ENCODE results near the gene ANKRD44.

Gene ANKRD44

GRCh38 chr2:197007716-197008628 is 302.6 kb downstream of the ANKRD44 start:
- DNase-seq (ENCODE audit: low read depth), result peak; percentile 72
- Histone ChIP-seq H3K9me3 (ENCODE audit: control insufficient read depth, low read length) (no peaks in the 10 kb centered on the region), H3K4me3 (ENCODE audit: low read length) (peak overlapping the region; percentile 7), H3K9ac (ENCODE audit: low read length) (peak overlapping the region; percentile 11), H3K27me3 (replicated peaks; ENCODE audit: control insufficient read depth, insufficient read depth, low read length) (no peaks in the 10 kb centered on the region), H3K4me1 (ENCODE audit: control insufficient read depth, insufficient read depth, low read length) (peaks cover 32% of the 10 kb centered on the region), H3K36me3 (ENCODE audit: control insufficient read depth, insufficient read depth, low read length, severe bottlenecking) (no peaks in the 10 kb centered on the region)

- Histone ChIP-seq H3K9me3 (ENCODE audit: control insufficient read depth, low read length) (no peaks in the 10 kb centered on the region), H3K4me1 (ENCODE audit: control insufficient read depth, insufficient read depth, low read length) (peaks cover 14% of the 10 kb centered on the region), H3K27me3 (replicated peaks; ENCODE audit: control insufficient read depth, insufficient read depth, low read length) (no peaks in the 10 kb centered on the region), H3K9ac (ENCODE audit: low read length) (no peak overlapping the region), H3K36me3 (ENCODE audit: control insufficient read depth, insufficient read depth, low read length, severe bottlenecking) (no peaks in the 10 kb centered on the region), H3K4me3 (ENCODE audit: low read length) (no peak overlapping the region)
- no peak for DNase-seq (ENCODE audit: low read depth)
These were observed 308.7 kb downstream of the ANKRD44 start for GRCh38 chr2:197001921-197002320.

- Histone ChIP-seq H3K4me1 (ENCODE audit: control insufficient read depth, insufficient read depth, low read length) (no peaks in the 10 kb centered on the region), H3K27me3 (replicated peaks; ENCODE audit: control insufficient read depth, insufficient read depth, low read length) (no peaks in the 10 kb centered on the region), H3K9me3 (ENCODE audit: control insufficient read depth, low read length) (no peaks in the 10 kb centered on the region), H3K4me3 (ENCODE audit: low read length) (no peak overlapping the region), H3K9ac (ENCODE audit: low read length) (no peak overlapping the region), H3K36me3 (ENCODE audit: control insufficient read depth, insufficient read depth, low read length, severe bottlenecking) (no peaks in the 10 kb centered on the region)
- DNase-seq (ENCODE audit: low read depth), result no peak
These were observed 314.7 kb downstream of the ANKRD44 start for GRCh38 chr2:196995757-196996314.

- Histone ChIP-seq H3K27me3 (replicated peaks; ENCODE audit: control insufficient read depth, insufficient read depth, low read length) (no peaks in the 10 kb centered on the region), H3K9ac (ENCODE audit: low read length) (no peak overlapping the region), H3K9me3 (ENCODE audit: control insufficient read depth, low read length) (no peaks in the 10 kb centered on the region), H3K4me3 (ENCODE audit: low read length) (no peak overlapping the region), H3K36me3 (ENCODE audit: control insufficient read depth, insufficient read depth, low read length, severe bottlenecking) (no peaks in the 10 kb centered on the region), H3K4me1 (ENCODE audit: control insufficient read depth, insufficient read depth, low read length) (peaks cover 1% of the 10 kb centered on the region)
- no peak for DNase-seq (ENCODE audit: low read depth)
These were observed 315.8 kb downstream of the ANKRD44 start for GRCh38 chr2:196994764-196995163.

- Histone ChIP-seq H3K27me3 (replicated peaks; ENCODE audit: control insufficient read depth, insufficient read depth, low read length) (no peaks in the 10 kb centered on the region), H3K36me3 (ENCODE audit: control insufficient read depth, insufficient read depth, low read length, severe bottlenecking) (no peaks in the 10 kb centered on the region), H3K4me3 (ENCODE audit: low read length) (no peak overlapping the region), H3K4me1 (ENCODE audit: control insufficient read depth, insufficient read depth, low read length) (peaks cover 11% of the 10 kb centered on the region), H3K9me3 (ENCODE audit: control insufficient read depth, low read length) (no peaks in the 10 kb centered on the region), H3K9ac (ENCODE audit: low read length) (no peak overlapping the region)
- no peak for DNase-seq (ENCODE audit: low read depth)
These were observed 317.0 kb downstream of the ANKRD44 start for GRCh38 chr2:196993617-196994016.

- no peak overlapping the region for H3K4me3 ChIP-seq (ENCODE audit: low read length)
- no peaks in the 10 kb centered on the region for H3K27me3 ChIP-seq (replicated peaks; ENCODE audit: control insufficient read depth, insufficient read depth, low read length)
- H3K9ac ChIP-seq (ENCODE audit: low read length), result no peak overlapping the region
- no peaks in the 10 kb centered on the region for H3K36me3 ChIP-seq (ENCODE audit: control insufficient read depth, insufficient read depth, low read length, severe bottlenecking)
- H3K9me3 ChIP-seq (ENCODE audit: control insufficient read depth, low read length), result no peaks in the 10 kb centered on the region
- DNase-seq (ENCODE audit: low read depth), result no peak
- peaks cover 20% of the 10 kb centered on the region for H3K4me1 ChIP-seq (ENCODE audit: control insufficient read depth, insufficient read depth, low read length)
These were observed 318.1 kb downstream of the ANKRD44 start for GRCh38 chr2:196992466-196992865.

GRCh38 chr2:196990788-196991461 is 319.7 kb downstream of the ANKRD44 start:
- H3K9me3 ChIP-seq (ENCODE audit: control insufficient read depth, low read length), result no peaks in the 10 kb centered on the region
- peaks cover 28% of the 10 kb centered on the region for H3K4me1 ChIP-seq (ENCODE audit: control insufficient read depth, insufficient read depth, low read length)
- H3K36me3 ChIP-seq (ENCODE audit: control insufficient read depth, insufficient read depth, low read length, severe bottlenecking), result no peaks in the 10 kb centered on the region

GRCh38 chr2:196990092-196990491 is 320.5 kb downstream of the ANKRD44 start:
- H3K36me3 ChIP-seq (ENCODE audit: control insufficient read depth, insufficient read depth, low read length, severe bottlenecking), result no peaks in the 10 kb centered on the region
- peaks cover 29% of the 10 kb centered on the region for H3K4me1 ChIP-seq (ENCODE audit: control insufficient read depth, insufficient read depth, low read length)
- DNase-seq (ENCODE audit: low read depth), result no peak
- H3K27me3 ChIP-seq (replicated peaks; ENCODE audit: control insufficient read depth, insufficient read depth, low read length), result no peaks in the 10 kb centered on the region
- no peaks in the 10 kb centered on the region for H3K9me3 ChIP-seq (ENCODE audit: control insufficient read depth, low read length)
- no peak overlapping the region for H3K9ac ChIP-seq (ENCODE audit: low read length)
- H3K4me3 ChIP-seq (ENCODE audit: low read length), result no peak overlapping the region

More at GRCh38 chr2:196990788-196991461, 319.7 kb downstream of the ANKRD44 start:
- DNase-seq (ENCODE audit: low read depth), result no peak
- Histone ChIP-seq H3K27me3 (replicated peaks; ENCODE audit: control insufficient read depth, insufficient read depth, low read length) (no peaks in the 10 kb centered on the region), H3K9ac (ENCODE audit: low read length) (no peak overlapping the region), H3K4me3 (ENCODE audit: low read length) (no peak overlapping the region)

GRCh38 chr2:196989496-196989895 is 321.1 kb downstream of the ANKRD44 start:
- H3K27me3 ChIP-seq (replicated peaks; ENCODE audit: control insufficient read depth, insufficient read depth, low read length), result no peaks in the 10 kb centered on the region
- H3K4me1 ChIP-seq (ENCODE audit: control insufficient read depth, insufficient read depth, low read length), result peaks cover 34% of the 10 kb centered on the region
- no peak overlapping the region for H3K9ac ChIP-seq (ENCODE audit: low read length)
- no peaks in the 10 kb centered on the region for H3K9me3 ChIP-seq (ENCODE audit: control insufficient read depth, low read length)
- H3K36me3 ChIP-seq (ENCODE audit: control insufficient read depth, insufficient read depth, low read length, severe bottlenecking), result no peaks in the 10 kb centered on the region
- H3K4me3 ChIP-seq (ENCODE audit: low read length), result no peak overlapping the region
- DNase-seq (ENCODE audit: low read depth), result no peak

- Histone ChIP-seq H3K4me1 (ENCODE audit: control insufficient read depth, insufficient read depth, low read length) (peaks cover 42% of the 10 kb centered on the region), H3K27me3 (replicated peaks; ENCODE audit: control insufficient read depth, insufficient read depth, low read length) (no peaks in the 10 kb centered on the region), H3K4me3 (ENCODE audit: low read length) (no peak overlapping the region), H3K9me3 (ENCODE audit: control insufficient read depth, low read length) (no peaks in the 10 kb centered on the region), H3K36me3 (ENCODE audit: control insufficient read depth, insufficient read depth, low read length, severe bottlenecking) (no peaks in the 10 kb centered on the region), H3K9ac (ENCODE audit: low read length) (peak overlapping the region; percentile 71)
- peak; percentile 18 for DNase-seq (ENCODE audit: low read depth)
These were observed 321.9 kb downstream of the ANKRD44 start for GRCh38 chr2:196988639-196989038.

- peak overlapping the region; percentile 71 for H3K4me3 ChIP-seq (ENCODE audit: low read length)
These were observed 322.8 kb downstream of the ANKRD44 start for GRCh38 chr2:196987649-196988364.

More at GRCh38 chr2:196987649-196988364, 322.8 kb downstream of the ANKRD44 start:
- Histone ChIP-seq H3K4me1 (ENCODE audit: control insufficient read depth, insufficient read depth, low read length) (peaks cover 47% of the 10 kb centered on the region), H3K36me3 (ENCODE audit: control insufficient read depth, insufficient read depth, low read length, severe bottlenecking) (no peaks in the 10 kb centered on the region), H3K27me3 (replicated peaks; ENCODE audit: control insufficient read depth, insufficient read depth, low read length) (no peaks in the 10 kb centered on the region), H3K9me3 (ENCODE audit: control insufficient read depth, low read length) (no peaks in the 10 kb centered on the region), H3K9ac (ENCODE audit: low read length) (peak overlapping the region; percentile 71)
- DNase-seq (ENCODE audit: low read depth), result peak; percentile 95

Data from adipocyte (in vitro differentiated cells).